PC-3 (cell line): ENCODE data around the gene COPS8. TPM values are rescaled to one million over a fixed set of nuclear protein-coding genes. Genes with fewer than 3 reads are reported as not detected.

Source experiments
- ATAC-seq: fragments of 200-7000 bp; cut with Tn5 transposase; 2 replicates; pipeline ENCODE4 v1.9.1; 2020; ENCODE audit warnings: mild to moderate bottlenecking, moderate library complexity
- BruUV-seq: library from RNA; stranded (reverse); fragments of 400-500 nt; replicated peaks from 2 replicates; lab custom pipeline; 2021; lab: Mats Ljungman, UMichigan
- CTCF ChIA-PET: fragments of 300-600 bp; sonication (Branson Sonifier 250); formaldehyde crosslinking; loops from one replicate; lab custom pipeline; 2022; ENCODE audit warnings: antibody characterized with exemption; lab: Charles Lee
- POLR2A ChIA-PET: fragments of 300-600 bp; sonication (Branson Sonifier 250); formaldehyde crosslinking; loops from one replicate; lab custom pipeline; 2022; ENCODE audit warnings: antibody characterized with exemption; ENCODE audit not compliant: unreplicated experiment; lab: Charles Lee
- DNase-seq: peaks from one replicate; pipeline ENCODE4 v3.0.0-alpha.2; 2015
- H2AFZ ChIP-seq: fragments of 300-600 bp; sonication (generic); 2 replicates; pipeline ENCODE4 v1.6.0; 2016; ENCODE audit warnings: antibody characterized with exemption, low read length
- H3F3A ChIP-seq: fragments of 300-600 bp; sonication (generic); one replicate; pipeline ENCODE4 v1.6.0; 2017; ENCODE audit warnings: antibody characterized with exemption, low read length, control low read depth, mild to moderate bottlenecking; ENCODE audit not compliant: unreplicated experiment
- H3K27ac ChIP-seq: fragments of 300-600 bp; sonication (generic); 2 replicates; pipeline ENCODE4 v1.5.1; 2016; ENCODE audit warnings: mild to moderate bottlenecking, low read length
- H3K27me3 ChIP-seq: fragments of 300-600 bp; sonication (generic); 2 replicates; pipeline ENCODE4 v1.6.1; 2016; ENCODE audit warnings: low read length, mixed read lengths
- H3K36me3 ChIP-seq: fragments of 300-600 bp; sonication (generic); 2 replicates; pipeline ENCODE4 v1.6.1; 2016; ENCODE audit warnings: low read depth, mixed run types, low read length, mixed read lengths
- H3K4me1 ChIP-seq: fragments of 300-600 bp; sonication (generic); 2 replicates; pipeline ENCODE4 v1.5.1; 2016; ENCODE audit warnings: low read length; ENCODE audit not compliant: insufficient read depth
- H3K4me2 ChIP-seq: fragments of 300-600 bp; sonication (generic); 2 replicates; pipeline ENCODE4 v1.6.0; 2016; ENCODE audit warnings: low read length
- H3K4me3 ChIP-seq: fragments of 300-600 bp; sonication (generic); 2 replicates; pipeline ENCODE4 v1.5.1; 2016; ENCODE audit warnings: mild to moderate bottlenecking, low read length, mixed read lengths
- H3K79me2 ChIP-seq: fragments of 300-600 bp; sonication (generic); 2 replicates; pipeline ENCODE4 v1.6.1; 2017; ENCODE audit warnings: low read length, mixed read lengths
- H3K9ac ChIP-seq: fragments of 300-600 bp; sonication (generic); 2 replicates; pipeline ENCODE4 v1.6.0; 2016; ENCODE audit warnings: mild to moderate bottlenecking, low read length
- H3K9me2 ChIP-seq: fragments of 300-600 bp; sonication (generic); replicated peaks from 2 replicates; pipeline ENCODE4 v1.6.1; 2016; ENCODE audit warnings: mixed run types, low read length, mixed read lengths
- H3K9me3 ChIP-seq: fragments of 300-600 bp; sonication (generic); 2 replicates; pipeline ENCODE4 v1.6.1; 2016; ENCODE audit warnings: low read length, mixed read lengths
- H4K20me1 ChIP-seq: fragments of 300-600 bp; sonication (generic); 2 replicates; pipeline ENCODE4 v1.6.1; 2016; ENCODE audit warnings: low read length, mixed read lengths
- EZH2 ChIP-seq: fragments of 300-600 bp; sonication (generic); IDR thresholded peaks from one replicate; pipeline ENCODE4 v1.6.1; 2017; ENCODE audit warnings: antibody characterized with exemption, mild to moderate bottlenecking, low read length; ENCODE audit not compliant: unreplicated experiment
- EZH2phosphoT487 ChIP-seq: fragments of 300-600 bp; sonication (generic); IDR thresholded peaks from 2 replicates; pipeline ENCODE4 v1.6.1; 2018; ENCODE audit warnings: mild to moderate bottlenecking, antibody characterized with exemption, low read length, borderline replicate concordance
- intact Hi-C: fragments of 100-400 bp; cut with micrococcal nuclease; formaldehyde crosslinking; loops from 2 replicates; pipeline ENCODE4 v1.9.0; 2023
- total RNA-seq: library from RNA; depleted of rRNA; stranded (reverse); fragments of >200 nt; gene quantifications from 2 replicates; pipeline ENCODE4 v1.2.3, GENCODE V29; 2014
- TF ChIP-seq, protein P1 (sequence below): fragments of 300-600 bp; sonication (generic); conservative IDR thresholded peaks from 2 replicates; pipeline ENCODE4 v1.5.1; 2017; ENCODE audit warnings: antibody characterized with exemption, low read depth, mild to moderate bottlenecking, low read length

The COPS8 gene
- total RNA-seq, 1 experiment from 2014 or later, result 109 TPM

DNA sequence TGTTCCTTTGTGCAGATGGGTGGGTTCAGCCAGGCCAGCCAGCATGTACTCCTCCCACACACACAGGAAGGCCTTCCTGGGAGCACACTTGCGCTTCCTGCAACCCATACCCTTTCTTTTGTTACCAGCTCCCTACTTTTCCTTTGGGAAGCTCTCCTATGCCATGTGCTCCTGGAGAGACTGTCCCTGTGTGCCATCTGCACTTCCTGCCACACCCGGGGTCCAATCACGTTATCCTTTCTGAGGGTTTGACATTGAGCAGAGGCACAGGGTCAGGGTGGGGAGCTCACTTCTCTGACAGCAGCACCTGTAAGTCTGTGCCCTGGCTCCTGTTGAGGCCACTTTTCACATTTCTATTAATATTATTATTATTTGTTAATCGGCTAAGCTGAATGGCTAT, 62.9 kb downstream of the COPS8 start:
- H3K27ac ChIP-seq, result no peak overlapping the region
- H3K4me2 ChIP-seq, result no peak overlapping the region
- H4K20me1 ChIP-seq, result no peaks in the 10 kb centered on the region
- no peaks in the 10 kb centered on the region for H3K79me2 ChIP-seq
- peaks cover 18% of the 10 kb centered on the region for H3K9me3 ChIP-seq
- H3K9me2 ChIP-seq, result no peaks in the 10 kb centered on the region
- ATAC-seq, result no peak
- POLR2A ChIA-PET, result no interaction called here
- CTCF ChIA-PET, result interaction anchor here (0.9 kb wide), 1 partner anchor 423 kb away, joined by 3 read pairs; no protein-coding TSS in a partner anchor
- H2AFZ ChIP-seq, result no peak overlapping the region
- intact Hi-C loops, result no loop called here
- no peak for DNase-seq
- BruUV-seq, result no TSS peak
- H3K9ac ChIP-seq, result no peak overlapping the region
- TF ChIP-seq, protein P1, sequence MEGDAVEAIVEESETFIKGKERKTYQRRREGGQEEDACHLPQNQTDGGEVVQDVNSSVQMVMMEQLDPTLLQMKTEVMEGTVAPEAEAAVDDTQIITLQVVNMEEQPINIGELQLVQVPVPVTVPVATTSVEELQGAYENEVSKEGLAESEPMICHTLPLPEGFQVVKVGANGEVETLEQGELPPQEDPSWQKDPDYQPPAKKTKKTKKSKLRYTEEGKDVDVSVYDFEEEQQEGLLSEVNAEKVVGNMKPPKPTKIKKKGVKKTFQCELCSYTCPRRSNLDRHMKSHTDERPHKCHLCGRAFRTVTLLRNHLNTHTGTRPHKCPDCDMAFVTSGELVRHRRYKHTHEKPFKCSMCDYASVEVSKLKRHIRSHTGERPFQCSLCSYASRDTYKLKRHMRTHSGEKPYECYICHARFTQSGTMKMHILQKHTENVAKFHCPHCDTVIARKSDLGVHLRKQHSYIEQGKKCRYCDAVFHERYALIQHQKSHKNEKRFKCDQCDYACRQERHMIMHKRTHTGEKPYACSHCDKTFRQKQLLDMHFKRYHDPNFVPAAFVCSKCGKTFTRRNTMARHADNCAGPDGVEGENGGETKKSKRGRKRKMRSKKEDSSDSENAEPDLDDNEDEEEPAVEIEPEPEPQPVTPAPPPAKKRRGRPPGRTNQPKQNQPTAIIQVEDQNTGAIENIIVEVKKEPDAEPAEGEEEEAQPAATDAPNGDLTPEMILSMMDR, result no peak
- no peak for TF ChIP-seq EZH2
- TF ChIP-seq EZH2phosphoT487, result no peak
- H3F3A ChIP-seq, result no peaks in the 10 kb centered on the region
- no peaks in the 10 kb centered on the region for H3K4me1 ChIP-seq
- no peaks in the 10 kb centered on the region for H3K27me3 ChIP-seq
- H3K4me3 ChIP-seq, result no peak overlapping the region
- H3K36me3 ChIP-seq, result peaks cover 10% of the 10 kb centered on the region; the same call in 1 of the 2 replicates

DNA sequence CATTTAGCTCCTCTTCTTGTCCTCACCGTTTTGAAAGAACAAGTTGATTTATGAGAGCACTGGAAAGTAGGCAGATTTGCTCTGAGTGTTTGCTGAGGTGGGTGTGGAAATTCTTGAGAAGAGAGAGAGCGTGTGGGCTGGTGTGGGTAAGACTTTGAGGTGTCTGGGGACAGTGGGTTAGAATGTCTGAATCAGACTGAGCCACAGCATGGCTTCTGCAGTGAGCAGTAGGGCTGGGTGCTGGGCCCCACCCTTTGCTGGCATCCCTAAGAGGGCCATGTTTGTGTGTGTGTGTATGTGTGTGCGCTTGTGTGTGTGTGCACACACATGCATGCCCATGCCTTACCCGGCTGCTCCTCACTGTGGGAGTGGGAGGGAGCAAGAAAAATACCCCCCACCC, 63.7 kb downstream of the COPS8 start:
- Histone ChIP-seq H3K27me3 (no peaks in the 10 kb centered on the region), H3K36me3 (peaks cover 10% of the 10 kb centered on the region; the same call in 1 of the 2 replicates), H3K9me3 (peaks cover 18% of the 10 kb centered on the region), H3F3A (no peaks in the 10 kb centered on the region), H3K4me2 (no peak overlapping the region), H3K79me2 (no peaks in the 10 kb centered on the region), H3K4me3 (no peak overlapping the region), H3K9me2 (no peaks in the 10 kb centered on the region), H4K20me1 (no peaks in the 10 kb centered on the region), H3K4me1 (no peaks in the 10 kb centered on the region), H2AFZ (no peak overlapping the region), H3K27ac (no peak overlapping the region), H3K9ac (no peak overlapping the region)
- peak; percentile 24; the same call in 1 of the 2 replicates for ATAC-seq
- DNase-seq, result no peak
- CTCF ChIA-PET, result interaction anchor here (0.9 kb wide), 1 partner anchor 422 kb away, joined by 3 read pairs; no protein-coding TSS in a partner anchor
- POLR2A ChIA-PET, result no interaction called here
- TF ChIP-seq EZH2 (no peak), EZH2phosphoT487 (no peak)
- TF ChIP-seq, protein P1, result no peak
- BruUV-seq, result no TSS peak
- intact Hi-C loops, result no loop called here
